ENCODE measurements around the gene SBF2. TPM values are rescaled to one million over a fixed set of nuclear protein-coding genes. Genes with fewer than 3 reads are reported as not detected.

Gene SBF2
- total and polyA plus RNA-seq, 2 donors (not counting 1 experiment from before 2014, with no cell fraction given), result 5.6 to 17.7 TPM

DNA sequence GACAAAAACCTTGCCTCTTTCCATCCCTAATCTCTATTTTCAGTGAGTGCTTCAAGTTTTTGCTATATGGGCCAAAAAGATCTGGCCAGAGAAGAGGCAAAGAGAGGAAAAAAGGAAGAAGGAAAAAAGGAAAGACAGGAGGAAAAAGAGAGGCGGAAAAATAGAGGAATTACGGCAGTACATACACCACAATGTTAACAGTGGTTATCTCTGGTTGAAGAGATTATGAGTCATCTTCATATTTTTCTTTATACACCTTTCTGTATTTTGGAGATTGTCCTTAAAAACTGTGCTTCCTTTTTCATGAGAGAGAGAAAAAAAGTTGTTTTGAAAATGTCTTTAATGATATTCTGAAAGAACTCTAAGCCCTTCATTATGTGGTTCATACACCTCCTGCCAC, 133.7 kb downstream of the SBF2 start:
- Mint-ChIP-seq H3K4me3 (no peak overlapping the region), H3K4me1 (no peaks in the 10 kb centered on the region), H3K27ac (no peak overlapping the region), H3K27me3 (peaks cover 8% of the 10 kb centered on the region), H3K9me3 (ENCODE audit: insufficient read depth) (peaks cover 6% of the 10 kb centered on the region)
- no peak overlapping the region for H3K4me2 ChIP-seq (replicated peaks; ENCODE audit: low read depth, low read length, poor library complexity, severe bottlenecking)
- intact Hi-C loops (cut with micrococcal nuclease), result no loop called here
- ChIA-PET POLR2A (no interaction called here), CTCF (no interaction called here)
- H3K27ac ChIP-seq (ENCODE audit: low read length in 2 of 2), result no peak overlapping the region
- ATAC-seq (ENCODE audit: low read depth), result no peak
- TF ChIP-seq, protein P1, sequence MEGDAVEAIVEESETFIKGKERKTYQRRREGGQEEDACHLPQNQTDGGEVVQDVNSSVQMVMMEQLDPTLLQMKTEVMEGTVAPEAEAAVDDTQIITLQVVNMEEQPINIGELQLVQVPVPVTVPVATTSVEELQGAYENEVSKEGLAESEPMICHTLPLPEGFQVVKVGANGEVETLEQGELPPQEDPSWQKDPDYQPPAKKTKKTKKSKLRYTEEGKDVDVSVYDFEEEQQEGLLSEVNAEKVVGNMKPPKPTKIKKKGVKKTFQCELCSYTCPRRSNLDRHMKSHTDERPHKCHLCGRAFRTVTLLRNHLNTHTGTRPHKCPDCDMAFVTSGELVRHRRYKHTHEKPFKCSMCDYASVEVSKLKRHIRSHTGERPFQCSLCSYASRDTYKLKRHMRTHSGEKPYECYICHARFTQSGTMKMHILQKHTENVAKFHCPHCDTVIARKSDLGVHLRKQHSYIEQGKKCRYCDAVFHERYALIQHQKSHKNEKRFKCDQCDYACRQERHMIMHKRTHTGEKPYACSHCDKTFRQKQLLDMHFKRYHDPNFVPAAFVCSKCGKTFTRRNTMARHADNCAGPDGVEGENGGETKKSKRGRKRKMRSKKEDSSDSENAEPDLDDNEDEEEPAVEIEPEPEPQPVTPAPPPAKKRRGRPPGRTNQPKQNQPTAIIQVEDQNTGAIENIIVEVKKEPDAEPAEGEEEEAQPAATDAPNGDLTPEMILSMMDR (IDR thresholded peaks at IDR 0.05), result no peak
- TF ChIP-seq EZH2 (IDR thresholded peaks at IDR 0.05; ENCODE audit: borderline replicate concordance, insufficient read depth, low read depth, low read length, poor library complexity, severe bottlenecking), result no peak
- no peaks in the 10 kb centered on the region for H3K27me3 ChIP-seq (replicated peaks in 1 of 4; ENCODE audit: control extremely low read depth in 1 of 4, control insufficient read depth in 3 of 4, insufficient read depth in 4 of 4, low read length in 3 of 4)
- H2AFZ ChIP-seq (ENCODE audit: insufficient read depth, low read depth, low read length, poor library complexity, severe bottlenecking), result no peak overlapping the region
- peaks cover 0 to 9% (median 4%) of the 10 kb centered on the region in 3 donors for H3K9me3 ChIP-seq (ENCODE audit: control extremely low read depth in 1 of 3, control insufficient read depth in 2 of 3, insufficient read depth in 1 of 3, low read length in 2 of 3)
- no peak for DNase-seq
- H3K79me2 ChIP-seq (ENCODE audit: control insufficient read depth, insufficient read depth, low read length), result no peaks in the 10 kb centered on the region
- no peaks in the 10 kb centered on the region for H3K36me3 ChIP-seq (replicated peaks in 1 of 2; ENCODE audit: control extremely low read depth in 1 of 2, control insufficient read depth in 1 of 2, extremely low read depth in 1 of 2, insufficient read depth in 2 of 2, low read length in 1 of 2)
- H3K9ac ChIP-seq (ENCODE audit: low read length), result no peak overlapping the region
- no peaks in the 10 kb centered on the region for H4K20me1 ChIP-seq (ENCODE audit: control insufficient read depth, insufficient read depth, low read length, poor library complexity, severe bottlenecking)
- H3K4me1 ChIP-seq (ENCODE audit: control insufficient read depth in 2 of 2, insufficient read depth in 2 of 2, low read length in 2 of 2), result no peaks in the 10 kb centered on the region
- no peak overlapping the region for H3K4me3 ChIP-seq (ENCODE audit: control extremely low read depth in 1 of 5, extremely low read depth in 1 of 5, insufficient read depth in 1 of 5, low read depth in 2 of 5, low read length in 4 of 5)
- no CpG with 5 or more reads among the region's 2 CpGs for WGBS (ENCODE audit: insufficient coverage)

GRCh38 chr11:10158461-10158860, 135.6 kb downstream of the SBF2 start:
- Histone ChIP-seq H3K4me2 (replicated peaks; ENCODE audit: low read depth, low read length, poor library complexity, severe bottlenecking) (no peak overlapping the region), H4K20me1 (ENCODE audit: control insufficient read depth, insufficient read depth, low read length, poor library complexity, severe bottlenecking) (no peaks in the 10 kb centered on the region), H3K4me1 (ENCODE audit: control insufficient read depth in 2 of 2, insufficient read depth in 2 of 2, low read length in 2 of 2) (no peaks in the 10 kb centered on the region), H3K79me2 (ENCODE audit: control insufficient read depth, insufficient read depth, low read length) (no peaks in the 10 kb centered on the region), H3K27me3 (replicated peaks in 1 of 4; ENCODE audit: control extremely low read depth in 1 of 4, control insufficient read depth in 3 of 4, insufficient read depth in 4 of 4, low read length in 3 of 4) (no peaks in the 10 kb centered on the region), H3K27ac (ENCODE audit: low read length in 2 of 2) (no peak overlapping the region), H3K9me3 (ENCODE audit: control extremely low read depth in 1 of 3, control insufficient read depth in 2 of 3, insufficient read depth in 1 of 3, low read length in 2 of 3) (peaks cover 0 to 9% (median 4%) of the 10 kb centered on the region in 3 donors), H3K4me3 (ENCODE audit: control extremely low read depth in 1 of 5, extremely low read depth in 1 of 5, insufficient read depth in 1 of 5, low read depth in 2 of 5, low read length in 4 of 5) (no peak overlapping the region), H3K9ac (ENCODE audit: low read length) (no peak overlapping the region), H2AFZ (ENCODE audit: insufficient read depth, low read depth, low read length, poor library complexity, severe bottlenecking) (no peak overlapping the region), H3K36me3 (replicated peaks in 1 of 2; ENCODE audit: control extremely low read depth in 1 of 2, control insufficient read depth in 1 of 2, extremely low read depth in 1 of 2, insufficient read depth in 2 of 2, low read length in 1 of 2) (no peaks in the 10 kb centered on the region)
- peaks cover 8% of the 10 kb centered on the region for H3K27me3 Mint-ChIP-seq
- DNase-seq (no peak), ATAC-seq (ENCODE audit: low read depth) (no peak)
- H3K4me1 Mint-ChIP-seq, result no peaks in the 10 kb centered on the region
- POLR2A ChIA-PET, result no interaction called here
- H3K4me3 Mint-ChIP-seq, result no peak overlapping the region
- CTCF ChIA-PET, result no interaction called here
- no peak overlapping the region for H3K27ac Mint-ChIP-seq
- intact Hi-C loops (cut with micrococcal nuclease), result no loop called here
- peaks cover 6% of the 10 kb centered on the region for H3K9me3 Mint-ChIP-seq (ENCODE audit: insufficient read depth)
- TF ChIP-seq, protein P1 (IDR thresholded peaks at IDR 0.05), result no peak
- no peak for TF ChIP-seq EZH2 (IDR thresholded peaks at IDR 0.05; ENCODE audit: borderline replicate concordance, insufficient read depth, low read depth, low read length, poor library complexity, severe bottlenecking)

All from B cell (primary cell).